Cardiac muscle cell (in vitro differentiated cells and primary cell): ENCODE measurements around the gene L3MBTL4. TPM values are rescaled to one million over a fixed set of nuclear protein-coding genes. Genes with fewer than 3 reads are reported as not detected.

Experiments used
- DNase-seq, 2 donors: peaks; one replicate each; pipeline versions ENCODE4 v3.0.0 to v3.0.0-alpha.2; 2010 to 2017; ENCODE audit warnings: low read depth in 1 of 2, low spot score in 1 of 2
- H3K27ac ChIP-seq: fragments of 200-600 bp; sonication (generic); 2 replicates; pipeline ENCODE4 v1.5.1; 2016
- H3K27me3 ChIP-seq: fragments of 200-600 bp; sonication (generic); 2 replicates; pipeline ENCODE4 v1.6.0; 2016; ENCODE audit warnings: control low read depth
- H3K36me3 ChIP-seq: fragments of 200-600 bp; sonication (generic); 2 replicates; pipeline ENCODE4 v1.5.1; 2016; ENCODE audit warnings: control low read depth
- H3K4me1 ChIP-seq: fragments of 200-600 bp; sonication (generic); 2 replicates; pipeline ENCODE4 v1.8.1; 2017; ENCODE audit warnings: low read depth, mild to moderate bottlenecking, mixed run types
- H3K4me3 ChIP-seq: fragments of 200-600 bp; sonication (generic); 2 replicates; pipeline ENCODE4 v1.5.1; 2016; ENCODE audit warnings: mild to moderate bottlenecking
- H3K9me3 ChIP-seq: fragments of 200-600 bp; sonication (generic); 2 replicates; pipeline ENCODE4 v1.5.1; 2017; ENCODE audit warnings: low read depth, mild to moderate bottlenecking, control low read depth
- polyA plus RNA-seq: library from polyadenylated mRNA; unstranded; fragments of >200 nt; fragmentation: Nextera tagmentation; extraction: Ambion mirVana; gene quantifications from 2 replicates; pipeline ENCODE4 v1.2.1, GENCODE V29; 2016
- total RNA-seq: library from RNA; depleted of rRNA; stranded (reverse); fragments of >200 nt; gene quantifications from 2 replicates; pipeline ENCODE4 v1.2.3, GENCODE V29; 2016
- TF ChIP-seq, protein P1 (sequence below): IDR thresholded peaks from 2 replicates; pipeline ENCODE4 v1.5.1; 2012; ENCODE audit warnings: low read depth, mild to moderate bottlenecking, low read length

Gene L3MBTL4
- total and polyA plus RNA-seq, 2 experiments from 2014 or later = 4.4 to 7.7 TPM

DNA sequence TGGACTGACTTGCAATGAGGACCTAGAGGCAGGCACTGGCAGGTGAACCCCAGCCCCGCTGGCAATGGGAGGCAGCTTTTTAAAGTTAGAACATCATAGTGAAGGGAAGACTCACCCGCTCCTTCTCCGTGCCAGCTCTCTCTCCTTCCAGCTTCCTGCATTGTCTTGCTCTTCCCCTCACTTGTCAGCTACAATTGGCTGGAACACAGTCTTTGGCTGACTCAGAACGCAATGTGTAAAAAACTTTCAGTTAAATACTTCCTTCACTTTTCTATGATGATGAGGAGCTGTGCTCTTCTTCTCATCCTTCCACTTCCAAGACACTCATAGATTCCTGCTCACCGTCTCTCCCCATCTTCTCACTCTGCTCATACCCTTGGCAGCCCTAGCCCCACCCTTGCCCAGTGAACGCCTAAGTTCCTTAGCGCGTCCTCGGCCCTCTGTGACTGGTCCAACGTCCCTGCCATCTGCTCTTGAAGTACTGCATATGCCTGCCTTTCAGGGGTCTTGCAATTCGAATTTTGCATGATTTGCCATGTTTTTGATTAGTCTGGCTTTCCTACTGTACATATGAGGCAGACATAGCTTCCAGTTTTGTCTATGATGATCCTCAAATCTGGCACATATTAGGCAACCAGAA lies 401.4 kb downstream of the L3MBTL4 start:
- H3K36me3 ChIP-seq = no peaks in the 10 kb centered on the region
- H3K27ac ChIP-seq = no peak overlapping the region
- TF ChIP-seq, protein P1, sequence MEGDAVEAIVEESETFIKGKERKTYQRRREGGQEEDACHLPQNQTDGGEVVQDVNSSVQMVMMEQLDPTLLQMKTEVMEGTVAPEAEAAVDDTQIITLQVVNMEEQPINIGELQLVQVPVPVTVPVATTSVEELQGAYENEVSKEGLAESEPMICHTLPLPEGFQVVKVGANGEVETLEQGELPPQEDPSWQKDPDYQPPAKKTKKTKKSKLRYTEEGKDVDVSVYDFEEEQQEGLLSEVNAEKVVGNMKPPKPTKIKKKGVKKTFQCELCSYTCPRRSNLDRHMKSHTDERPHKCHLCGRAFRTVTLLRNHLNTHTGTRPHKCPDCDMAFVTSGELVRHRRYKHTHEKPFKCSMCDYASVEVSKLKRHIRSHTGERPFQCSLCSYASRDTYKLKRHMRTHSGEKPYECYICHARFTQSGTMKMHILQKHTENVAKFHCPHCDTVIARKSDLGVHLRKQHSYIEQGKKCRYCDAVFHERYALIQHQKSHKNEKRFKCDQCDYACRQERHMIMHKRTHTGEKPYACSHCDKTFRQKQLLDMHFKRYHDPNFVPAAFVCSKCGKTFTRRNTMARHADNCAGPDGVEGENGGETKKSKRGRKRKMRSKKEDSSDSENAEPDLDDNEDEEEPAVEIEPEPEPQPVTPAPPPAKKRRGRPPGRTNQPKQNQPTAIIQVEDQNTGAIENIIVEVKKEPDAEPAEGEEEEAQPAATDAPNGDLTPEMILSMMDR = no peak
- H3K4me3 ChIP-seq = no peak overlapping the region
- H3K27me3 ChIP-seq = no peaks in the 10 kb centered on the region
- H3K4me1 ChIP-seq = peaks cover 15% of the 10 kb centered on the region
- no peaks in the 10 kb centered on the region for H3K9me3 ChIP-seq
- peak in 1 of 2 donors; percentile 35 for DNase-seq

DNA sequence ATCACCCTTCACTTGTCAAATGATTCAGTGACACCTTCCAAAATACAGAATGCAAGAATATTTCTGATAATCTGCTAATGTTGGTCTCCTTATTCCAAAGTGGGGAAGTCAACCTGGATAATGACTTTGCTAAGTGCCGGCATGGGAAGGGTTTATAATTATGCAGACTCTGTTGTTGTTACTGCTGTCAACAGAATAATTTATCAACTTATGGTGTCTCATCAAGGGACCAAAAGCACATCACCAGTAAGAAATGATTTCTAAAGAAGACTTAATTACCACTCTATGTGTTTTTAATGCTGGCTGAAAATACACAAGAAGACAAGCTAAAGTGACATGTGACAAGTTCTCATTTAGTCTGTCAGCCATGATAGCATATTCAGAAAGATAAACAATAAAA lies 403.8 kb downstream of the L3MBTL4 start:
- no peak overlapping the region for H3K4me3 ChIP-seq
- no peak overlapping the region for H3K27ac ChIP-seq
- H3K9me3 ChIP-seq = no peaks in the 10 kb centered on the region
- H3K36me3 ChIP-seq = no peaks in the 10 kb centered on the region
- peaks cover 15% of the 10 kb centered on the region for H3K4me1 ChIP-seq
- H3K27me3 ChIP-seq = no peaks in the 10 kb centered on the region
- DNase-seq = no peak
- TF ChIP-seq, protein P1 = no peak

DNA sequence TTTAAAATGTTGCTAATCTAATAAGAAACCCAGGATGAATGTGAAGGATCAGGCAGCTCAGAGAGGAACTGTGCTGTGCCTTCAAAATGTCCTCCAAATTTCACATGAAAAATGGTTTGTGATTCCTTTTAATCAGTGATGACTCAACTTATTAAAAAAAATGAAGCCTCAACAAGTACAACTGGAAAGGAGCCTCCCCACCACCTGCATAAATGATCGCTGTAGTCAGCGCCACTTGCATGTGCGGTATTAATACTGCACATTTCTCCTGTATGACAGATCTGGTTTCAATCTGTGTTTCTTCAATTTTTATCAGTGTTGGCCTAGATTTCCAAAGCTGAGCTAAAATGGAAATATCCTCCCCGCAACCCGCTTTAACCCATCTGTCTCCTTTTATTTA lies 404.4 kb downstream of the L3MBTL4 start:
- DNase-seq = peak in 1 of 2 donors; percentile 19
- TF ChIP-seq, protein P1 = no peak
- Histone ChIP-seq H3K4me1 (peaks cover 15% of the 10 kb centered on the region), H3K27ac (no peak overlapping the region), H3K9me3 (no peaks in the 10 kb centered on the region), H3K4me3 (no peak overlapping the region), H3K36me3 (no peaks in the 10 kb centered on the region), H3K27me3 (no peaks in the 10 kb centered on the region)

DNA sequence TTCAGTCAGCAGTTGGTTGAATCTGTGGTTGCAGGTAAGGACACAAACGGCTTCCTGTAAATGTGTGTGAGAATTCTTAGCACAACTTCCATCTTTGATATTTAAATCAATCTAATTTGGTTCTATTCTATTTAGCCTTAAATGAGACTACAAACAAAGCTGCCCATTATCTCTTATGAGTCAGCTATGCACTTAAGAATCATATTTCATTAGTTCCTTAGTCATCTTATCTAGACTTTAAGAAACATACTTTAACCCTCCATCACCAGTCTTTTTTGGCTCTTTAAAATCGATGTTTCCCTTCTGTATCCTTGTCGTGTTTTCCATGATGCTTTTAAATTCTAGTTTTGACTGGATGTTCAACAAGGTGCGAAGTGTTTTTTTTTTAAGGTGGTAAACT lies 405.0 kb downstream of the L3MBTL4 start:
- no peaks in the 10 kb centered on the region for H3K9me3 ChIP-seq
- no peak overlapping the region for H3K27ac ChIP-seq

DNA sequence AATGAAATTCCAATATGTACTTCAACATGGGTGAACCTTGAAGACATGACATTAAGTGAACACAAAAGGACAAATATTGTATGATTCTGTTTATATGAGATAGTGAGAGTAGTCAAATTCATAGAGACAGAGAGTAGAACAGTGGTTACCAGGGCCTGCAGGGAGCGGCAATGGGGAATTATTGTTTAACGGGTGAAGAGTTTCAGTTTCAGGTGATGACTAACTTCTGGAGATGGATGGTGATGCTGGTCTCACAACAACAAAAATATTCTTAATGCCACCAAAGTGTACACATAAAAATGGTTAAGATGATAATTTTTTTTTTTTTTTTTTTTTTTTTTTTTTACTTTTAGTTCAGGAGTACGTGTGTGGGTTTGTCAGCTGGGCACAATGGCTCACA lies 410.0 kb downstream of the L3MBTL4 start:
- no peak overlapping the region for H3K4me3 ChIP-seq
- no peak overlapping the region for H3K27ac ChIP-seq
- no peaks in the 10 kb centered on the region for H3K4me1 ChIP-seq
- H3K27me3 ChIP-seq = no peaks in the 10 kb centered on the region
- H3K36me3 ChIP-seq = no peaks in the 10 kb centered on the region
- no peaks in the 10 kb centered on the region for H3K9me3 ChIP-seq
- TF ChIP-seq, protein P1 = no peak
- DNase-seq = no peak

More for the DNA sequence above, 405.0 kb downstream of the L3MBTL4 start:
- Histone ChIP-seq H3K36me3 (no peaks in the 10 kb centered on the region), H3K4me3 (no peak overlapping the region), H3K4me1 (peaks cover 15% of the 10 kb centered on the region), H3K27me3 (no peaks in the 10 kb centered on the region)
- DNase-seq = peak in 1 of 2 donors; percentile 23
- TF ChIP-seq, protein P1 = no peak
